Measurements from ENCODE around the gene MC4R.

DNA sequence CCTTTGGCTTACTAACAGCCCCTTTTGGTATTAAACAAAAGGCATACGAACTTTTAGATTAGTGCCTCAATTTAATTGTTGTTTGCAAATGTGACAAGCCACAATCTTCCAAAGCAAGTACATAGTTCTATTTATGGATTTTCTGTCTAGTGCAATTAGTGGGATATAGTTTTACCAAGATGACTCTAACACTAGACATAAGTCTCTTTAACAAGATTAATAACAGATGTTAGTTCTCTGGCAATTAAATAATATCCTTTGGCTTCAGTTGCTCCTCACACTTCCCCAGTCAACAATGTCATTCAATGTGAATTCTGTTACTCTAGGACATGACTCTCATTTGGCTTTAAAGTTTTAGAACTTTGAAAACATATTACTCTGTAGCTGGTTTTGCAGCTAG, 16.7 kb upstream of the MC4R start:
- TF ChIP-seq POLR2AphosphoS5 (IDR thresholded peaks at IDR 0.05; ENCODE audit: low read depth, low read length) (no peak), POLR2A (IDR thresholded peaks at IDR 0.05; ENCODE audit: low read depth, low read length) (no peak), TAF1 (IDR thresholded peaks at IDR 0.05; ENCODE audit: borderline replicate concordance, low read depth, low read length) (no peak)
